RPMI8226 (cell line): ENCODE measurements around the gene GINM1.

Experiments
- DNase-seq: peaks from one replicate; pipeline ENCODE4 v3.0.0-alpha.2; 2015

Gene GINM1

DNA sequence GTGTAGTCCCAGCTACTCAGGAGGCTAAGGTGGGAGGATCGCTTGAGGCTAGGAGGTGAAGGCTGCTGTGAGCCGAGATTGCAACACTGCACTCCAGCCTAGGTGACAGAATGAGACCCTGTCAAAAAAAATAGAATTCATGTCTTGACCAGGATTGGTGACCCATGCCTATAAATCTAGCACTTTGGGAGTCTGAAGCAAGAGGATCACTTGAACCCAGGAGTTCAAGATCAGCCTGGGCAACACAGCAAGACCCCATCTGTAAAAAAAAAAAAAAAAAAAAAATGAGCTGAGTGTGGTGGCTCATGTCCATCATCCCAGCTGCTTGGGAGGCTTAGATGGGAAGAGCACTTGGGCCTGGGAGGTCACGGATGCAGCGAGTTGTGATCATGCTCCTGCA is 34.3 kb downstream of the GINM1 start:
- no peak for DNase-seq

DNA sequence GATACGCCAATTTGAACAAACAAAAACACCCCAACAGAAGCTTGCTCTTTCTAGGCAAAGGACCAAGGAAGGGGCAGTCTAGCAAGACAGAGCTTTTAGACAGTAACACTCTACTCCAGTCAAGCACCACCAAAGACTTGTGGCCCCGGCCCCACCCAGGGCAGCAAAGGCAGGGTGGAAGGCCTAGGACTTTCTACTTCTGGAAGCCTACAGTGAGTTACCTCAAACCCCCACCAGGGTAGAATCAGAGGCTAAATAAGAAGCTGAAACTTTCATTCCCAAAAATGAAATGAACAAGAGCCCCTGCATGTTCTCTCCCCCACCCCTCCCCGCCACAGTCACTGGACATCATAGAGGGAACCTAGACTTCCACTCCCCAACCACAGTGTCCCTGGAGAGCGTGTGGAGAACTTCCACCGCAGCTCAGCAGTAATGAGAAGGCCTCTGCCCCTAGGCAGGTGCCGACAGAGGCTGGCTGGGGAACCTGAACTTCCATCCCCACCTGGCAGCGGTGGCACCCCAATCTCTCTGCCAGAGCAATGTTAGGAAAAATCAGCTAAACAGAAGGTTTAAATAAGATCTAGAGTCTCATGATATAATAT is 42.3 kb downstream of the GINM1 start:
- no peak for DNase-seq

DNA sequence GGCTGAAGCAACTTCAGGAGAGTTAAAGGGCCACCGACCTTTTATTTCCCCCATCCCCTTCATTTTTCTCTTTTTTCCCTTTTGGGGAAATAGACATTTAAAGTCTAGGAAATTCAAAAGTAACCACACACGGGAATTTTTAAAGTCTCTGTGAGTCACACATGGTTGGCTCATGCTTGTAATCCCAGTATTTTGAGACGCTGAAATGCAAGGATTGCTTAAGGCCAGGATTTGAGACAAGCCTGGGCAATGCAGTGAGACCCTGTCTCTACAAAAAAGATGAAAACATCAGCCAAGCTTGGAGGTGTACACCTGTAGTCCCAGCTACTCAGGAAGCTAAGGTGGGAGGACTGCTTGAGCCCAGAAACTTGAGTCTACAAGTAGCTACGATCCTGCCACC is 48.2 kb downstream of the GINM1 start:
- DNase-seq = no peak

DNA sequence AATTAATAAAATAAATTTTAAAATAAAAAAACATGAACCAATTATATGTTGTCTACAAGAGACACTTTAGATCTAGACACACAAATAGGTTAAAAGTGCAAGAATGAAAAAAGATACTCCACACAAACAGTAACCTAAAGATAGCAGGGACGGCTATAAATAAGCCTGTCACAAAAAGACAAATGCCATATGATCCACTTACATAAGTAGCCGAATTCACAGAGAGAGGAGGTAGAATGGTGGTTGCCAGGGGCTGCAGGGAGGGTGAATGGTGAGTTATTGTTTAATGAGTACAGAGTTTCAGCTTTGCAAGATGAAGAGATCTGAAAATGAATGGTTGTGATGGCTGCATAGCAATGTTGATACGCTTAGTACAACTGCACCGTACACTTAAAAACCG is 49.6 kb downstream of the GINM1 start:
- DNase-seq = no peak

DNA sequence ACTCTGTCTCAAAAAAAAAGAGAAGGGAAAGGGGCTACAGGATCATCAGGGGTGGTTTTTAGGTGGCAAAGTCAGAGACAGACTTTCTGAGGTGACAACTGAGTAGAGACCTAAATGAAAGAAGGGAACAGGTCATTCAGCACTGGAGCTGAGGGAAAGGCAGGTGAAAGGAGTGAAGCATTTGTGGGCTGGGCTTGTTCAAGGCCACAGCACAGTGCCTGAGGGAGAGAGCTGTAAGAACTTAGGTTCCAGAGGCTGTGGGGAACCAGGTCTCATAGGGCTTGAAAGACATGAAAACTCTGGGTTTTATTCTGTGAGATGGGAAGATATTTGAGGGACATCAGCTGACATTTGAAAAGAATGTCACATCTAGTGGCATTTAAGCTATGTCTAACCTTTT is 61.5 kb downstream of the GINM1 start:
- DNase-seq = no peak

DNA sequence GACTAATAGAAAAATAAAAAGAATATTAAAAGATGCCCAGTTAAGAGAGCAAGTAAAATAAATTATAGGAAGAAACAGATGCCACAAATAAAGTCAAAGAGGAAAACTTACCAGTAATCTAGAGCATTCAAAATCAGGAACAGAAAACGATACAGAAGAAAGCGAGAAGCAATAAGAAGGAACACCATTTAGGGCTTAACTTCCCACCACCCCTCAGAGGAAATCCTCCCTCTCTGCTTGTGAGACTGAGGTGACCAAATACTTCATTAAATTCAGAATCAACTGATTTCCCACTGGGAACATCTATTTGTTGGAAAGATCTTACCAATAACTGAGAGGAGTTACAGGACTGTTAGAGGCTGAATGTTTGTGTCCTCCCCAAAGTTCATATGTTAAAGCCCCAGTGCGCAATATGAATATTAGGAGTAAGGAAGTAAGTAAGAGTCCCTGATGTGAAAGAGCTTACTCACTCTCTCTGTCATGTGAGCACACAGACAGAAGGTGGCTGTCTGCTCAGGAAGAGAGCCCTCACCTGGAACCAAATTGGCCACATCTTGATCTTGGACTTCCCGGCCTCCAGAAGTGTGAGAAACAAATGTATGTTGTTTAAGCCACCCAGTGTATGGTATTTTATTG is 62.8 kb downstream of the GINM1 start:
- DNase-seq = no peak

DNA sequence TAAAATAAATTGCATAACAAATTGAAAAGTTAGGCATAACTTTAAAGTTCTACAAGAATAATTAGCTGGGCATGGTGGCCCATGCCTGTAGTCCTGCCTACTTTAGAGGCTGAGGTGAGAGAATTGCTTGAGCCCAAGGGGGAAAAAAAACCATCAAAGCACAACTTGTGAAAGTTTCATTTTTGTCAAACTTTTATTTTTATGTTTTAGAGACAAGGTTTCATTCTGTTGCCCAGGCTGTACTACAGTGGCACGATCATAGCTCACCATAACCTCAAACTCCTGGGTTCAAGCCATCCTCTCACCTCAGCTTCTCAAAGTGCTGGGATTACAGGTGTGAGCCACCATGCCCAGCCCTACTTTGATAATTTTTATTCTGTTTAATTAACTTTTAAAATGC is 68.1 kb downstream of the GINM1 start:
- no peak for DNase-seq

DNA sequence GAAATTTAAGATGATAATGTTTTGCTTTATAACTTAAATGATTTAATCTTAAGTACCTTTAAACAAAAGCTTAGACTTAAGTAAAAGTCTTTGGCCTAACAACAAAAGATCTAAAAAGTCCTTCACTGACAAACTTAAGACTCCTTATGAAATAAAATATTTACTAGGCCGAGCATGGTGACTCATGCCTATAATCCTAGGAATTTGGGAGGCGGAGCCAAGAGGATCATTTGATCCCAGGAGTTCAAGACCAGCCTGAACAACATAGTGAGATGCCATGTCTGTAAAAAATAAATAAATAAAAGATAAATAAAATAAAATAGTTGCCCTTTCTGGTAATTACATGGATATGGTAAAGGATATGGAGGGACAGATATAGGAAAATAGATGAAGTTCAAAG is 69.9 kb downstream of the GINM1 start:
- DNase-seq = no peak
